ENCODE results near the gene RFNG.

DNA sequence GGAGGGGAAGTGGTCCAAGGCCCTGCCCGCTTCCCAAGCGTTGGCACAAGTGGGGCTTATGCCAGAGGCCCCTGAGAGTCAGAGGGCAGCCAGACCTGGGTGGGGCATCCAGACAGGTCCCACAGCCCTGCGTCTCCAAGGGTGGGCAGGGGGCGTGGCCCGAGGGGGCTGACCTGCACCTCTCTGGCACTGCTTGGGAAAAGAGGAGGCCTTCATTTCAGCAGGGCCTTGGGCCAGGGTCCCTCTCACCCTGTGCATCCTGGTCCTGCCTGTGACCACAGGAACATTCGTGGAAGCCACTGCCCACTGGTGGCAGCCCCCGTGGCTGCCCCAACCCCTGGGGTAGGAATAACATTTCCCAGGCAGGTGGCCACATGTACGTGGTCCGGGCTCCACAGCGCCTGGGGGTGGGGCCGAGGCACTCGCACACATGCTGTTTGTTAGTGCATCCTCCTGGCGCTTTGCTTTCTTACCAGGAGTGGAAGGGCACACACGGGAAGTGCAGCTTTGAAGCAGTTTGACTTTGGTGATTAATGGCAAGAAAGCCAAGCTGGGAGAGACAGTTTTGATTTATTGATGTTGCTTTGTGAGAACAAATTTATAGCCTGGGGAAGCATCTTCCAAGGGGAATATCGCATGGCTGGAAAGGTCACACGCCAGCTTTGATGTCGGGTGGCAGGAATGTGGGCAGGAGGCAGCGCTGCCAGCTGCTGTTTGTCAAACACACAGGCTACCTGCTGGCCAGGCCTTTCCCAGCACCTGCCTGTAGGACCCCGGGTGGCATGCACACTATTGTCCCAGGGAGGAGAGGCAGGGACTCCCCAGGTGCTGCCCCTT lies 33.2 kb downstream of the RFNG start:
- TF ChIP-seq POLR2A (IDR thresholded peaks at IDR 0.05; ENCODE audit: low read depth, low read length) (no peak), NFE2L2 (IDR thresholded peaks at IDR 0.05; ENCODE audit: low read depth, low read length) (no peak), RFX5 (IDR thresholded peaks at IDR 0.05; ENCODE audit: low read depth, low read length) (no peak), RCOR1 (IDR thresholded peaks at IDR 0.05; ENCODE audit: insufficient replicate concordance, low read length) (no peak), SMC3 (IDR thresholded peaks at IDR 0.05; ENCODE audit: low read depth, low read length) (no peak), CEBPB (IDR thresholded peaks at IDR 0.05; ENCODE audit: low read depth, low read length) (no peak), MAFK (IDR thresholded peaks at IDR 0.05; ENCODE audit: low read depth, low read length) (no peak), MAZ (IDR thresholded peaks at IDR 0.05; ENCODE audit: borderline replicate concordance, low read depth, low read length) (no peak), BHLHE40 (IDR thresholded peaks at IDR 0.05; ENCODE audit: low read depth, low read length) (no peak), CHD1 (IDR thresholded peaks at IDR 0.05; ENCODE audit: low read depth, low read length) (no peak)
- TF ChIP-seq, protein P1, sequence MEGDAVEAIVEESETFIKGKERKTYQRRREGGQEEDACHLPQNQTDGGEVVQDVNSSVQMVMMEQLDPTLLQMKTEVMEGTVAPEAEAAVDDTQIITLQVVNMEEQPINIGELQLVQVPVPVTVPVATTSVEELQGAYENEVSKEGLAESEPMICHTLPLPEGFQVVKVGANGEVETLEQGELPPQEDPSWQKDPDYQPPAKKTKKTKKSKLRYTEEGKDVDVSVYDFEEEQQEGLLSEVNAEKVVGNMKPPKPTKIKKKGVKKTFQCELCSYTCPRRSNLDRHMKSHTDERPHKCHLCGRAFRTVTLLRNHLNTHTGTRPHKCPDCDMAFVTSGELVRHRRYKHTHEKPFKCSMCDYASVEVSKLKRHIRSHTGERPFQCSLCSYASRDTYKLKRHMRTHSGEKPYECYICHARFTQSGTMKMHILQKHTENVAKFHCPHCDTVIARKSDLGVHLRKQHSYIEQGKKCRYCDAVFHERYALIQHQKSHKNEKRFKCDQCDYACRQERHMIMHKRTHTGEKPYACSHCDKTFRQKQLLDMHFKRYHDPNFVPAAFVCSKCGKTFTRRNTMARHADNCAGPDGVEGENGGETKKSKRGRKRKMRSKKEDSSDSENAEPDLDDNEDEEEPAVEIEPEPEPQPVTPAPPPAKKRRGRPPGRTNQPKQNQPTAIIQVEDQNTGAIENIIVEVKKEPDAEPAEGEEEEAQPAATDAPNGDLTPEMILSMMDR (conservative IDR thresholded peaks at IDR 0.05; ENCODE audit: low read depth, low read length), result no peak
- TF ChIP-seq, protein P2, sequence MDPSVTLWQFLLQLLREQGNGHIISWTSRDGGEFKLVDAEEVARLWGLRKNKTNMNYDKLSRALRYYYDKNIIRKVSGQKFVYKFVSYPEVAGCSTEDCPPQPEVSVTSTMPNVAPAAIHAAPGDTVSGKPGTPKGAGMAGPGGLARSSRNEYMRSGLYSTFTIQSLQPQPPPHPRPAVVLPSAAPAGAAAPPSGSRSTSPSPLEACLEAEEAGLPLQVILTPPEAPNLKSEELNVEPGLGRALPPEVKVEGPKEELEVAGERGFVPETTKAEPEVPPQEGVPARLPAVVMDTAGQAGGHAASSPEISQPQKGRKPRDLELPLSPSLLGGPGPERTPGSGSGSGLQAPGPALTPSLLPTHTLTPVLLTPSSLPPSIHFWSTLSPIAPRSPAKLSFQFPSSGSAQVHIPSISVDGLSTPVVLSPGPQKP (IDR thresholded peaks at IDR 0.05; ENCODE audit: borderline replicate concordance, low read depth, low read length), result no peak
- TF ChIP-seq, protein P3, sequence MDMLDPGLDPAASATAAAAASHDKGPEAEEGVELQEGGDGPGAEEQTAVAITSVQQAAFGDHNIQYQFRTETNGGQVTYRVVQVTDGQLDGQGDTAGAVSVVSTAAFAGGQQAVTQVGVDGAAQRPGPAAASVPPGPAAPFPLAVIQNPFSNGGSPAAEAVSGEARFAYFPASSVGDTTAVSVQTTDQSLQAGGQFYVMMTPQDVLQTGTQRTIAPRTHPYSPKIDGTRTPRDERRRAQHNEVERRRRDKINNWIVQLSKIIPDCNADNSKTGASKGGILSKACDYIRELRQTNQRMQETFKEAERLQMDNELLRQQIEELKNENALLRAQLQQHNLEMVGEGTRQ (IDR thresholded peaks at IDR 0.05; ENCODE audit: low read depth, low read length), result no peak
